SK-N-SH treated with all-trans-retinoic acid at 6 μM for 48 hours (cell line): Measurements from ENCODE around the gene TMTC3.

ENCODE experiments used
- CREB5 ChIP-seq: fragments of 250-450 bp; sonication (Bioruptor Pico); IDR thresholded peaks from 2 replicates; pipeline ENCODE4 v1.5.1; 2020; ENCODE audit warnings: low read depth, mild to moderate bottlenecking, moderate library complexity
- CSRNP3 ChIP-seq: fragments of 250-450 bp; sonication (Bioruptor Pico); IDR thresholded peaks from 2 replicates; pipeline ENCODE4 v1.5.1; 2021; ENCODE audit warnings: mild to moderate bottlenecking, moderate library complexity
- GLIS3 ChIP-seq: fragments of 250-450 bp; sonication (Bioruptor Pico); IDR thresholded peaks from 2 replicates; pipeline ENCODE4 v1.5.0; 2020; ENCODE audit warnings: mild to moderate bottlenecking, moderate library complexity
- PATZ1 ChIP-seq: fragments of 250-450 bp; sonication (Bioruptor Pico); IDR thresholded peaks from 2 replicates; pipeline ENCODE4 v1.8.0; 2020; ENCODE audit warnings: mild to moderate bottlenecking, moderate library complexity, borderline replicate concordance
- SNAI2 ChIP-seq: fragments of 250-450 bp; sonication (Bioruptor Pico); IDR thresholded peaks from 2 replicates; pipeline ENCODE4 v1.5.0; 2020; ENCODE audit warnings: mild to moderate bottlenecking, moderate library complexity
- ZC3H10 ChIP-seq: fragments of 250-450 bp; sonication (Bioruptor Pico); IDR thresholded peaks from 2 replicates; pipeline ENCODE4 v1.5.1; 2021; ENCODE audit warnings: mild to moderate bottlenecking, moderate library complexity
- ZFP30 ChIP-seq: fragments of 450-650 bp; formaldehyde crosslinking; IDR thresholded peaks from 2 replicates; pipeline ENCODE4 v1.5.0; 2022; ENCODE audit warnings: mild to moderate bottlenecking, moderate library complexity

- TF ChIP-seq CREB5 (CRISPR knock-in tag) (no peak), GLIS3 (CRISPR knock-in tag) (no peak), PATZ1 (no peak), ZFP30 (CRISPR knock-in tag) (no peak), CSRNP3 (CRISPR knock-in tag) (no peak), SNAI2 (CRISPR knock-in tag) (no peak), ZC3H10 (no peak)
Measured at GRCh38 chr12:88108021-88108420, 34.1 kb upstream of the TMTC3 start.
